ENCODE data around the gene ADGRA1.
"Not testable (repeated sequence)": the region's sequence is repeated elsewhere in the genome, so short reads cannot be mapped to it uniquely, and the experiment has no call there.

Gene ADGRA1

DNA sequence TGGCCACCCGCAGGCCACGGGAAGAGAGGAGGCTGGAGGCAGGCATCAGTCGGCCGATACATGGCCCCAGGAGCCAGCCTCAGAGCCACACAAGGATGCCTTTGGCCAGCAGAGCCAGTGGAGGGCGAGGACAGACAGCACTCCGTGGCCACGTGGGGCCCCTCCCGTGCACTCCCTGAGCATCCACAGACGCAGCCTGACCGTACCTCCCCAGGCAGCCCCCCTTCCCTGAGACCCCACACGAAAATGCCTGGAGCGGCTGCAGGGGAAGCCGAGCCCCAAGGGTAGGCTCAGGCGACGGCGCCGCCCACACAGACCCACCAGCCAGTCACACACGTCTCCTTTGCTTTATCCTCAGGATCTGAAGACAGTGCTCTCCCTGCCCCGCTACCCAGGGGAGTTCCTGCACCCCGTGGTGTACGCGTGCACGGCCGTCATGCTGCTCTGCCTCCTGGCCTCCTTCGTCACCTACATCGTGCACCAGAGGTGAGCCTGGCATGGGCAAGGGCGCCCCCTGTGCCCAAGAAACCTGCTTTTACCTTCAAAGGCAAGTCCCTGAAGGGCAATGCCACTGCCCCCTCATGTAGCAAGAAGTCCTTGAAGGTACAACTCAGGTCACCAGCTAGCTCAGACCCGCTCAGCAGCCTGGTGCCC, 9.0 kb downstream of the ADGRA1 start:
- no peak for DNase-seq (ENCODE audit: low spot score)

DNA sequence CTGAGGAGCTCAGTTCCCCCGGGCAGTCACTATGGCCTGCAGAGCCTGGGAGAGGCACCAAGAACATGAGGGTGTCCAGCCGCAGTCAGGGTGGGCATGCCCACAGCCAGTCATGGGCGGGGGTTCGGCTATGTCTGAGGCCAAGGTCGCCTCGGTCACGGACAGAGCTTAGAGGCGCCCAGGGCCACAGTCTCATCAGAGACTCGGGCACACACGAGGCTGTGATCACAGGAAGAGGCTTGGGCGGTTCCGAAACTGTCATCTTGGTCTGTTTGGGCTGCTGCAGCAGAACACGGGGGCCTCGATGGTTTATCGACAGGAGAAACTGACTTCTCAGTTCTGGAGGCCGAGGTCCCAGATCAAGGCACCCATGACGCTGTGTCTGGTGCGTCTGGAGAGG, 9.7 kb downstream of the ADGRA1 start:
- no peak for DNase-seq (ENCODE audit: low spot score)

DNA sequence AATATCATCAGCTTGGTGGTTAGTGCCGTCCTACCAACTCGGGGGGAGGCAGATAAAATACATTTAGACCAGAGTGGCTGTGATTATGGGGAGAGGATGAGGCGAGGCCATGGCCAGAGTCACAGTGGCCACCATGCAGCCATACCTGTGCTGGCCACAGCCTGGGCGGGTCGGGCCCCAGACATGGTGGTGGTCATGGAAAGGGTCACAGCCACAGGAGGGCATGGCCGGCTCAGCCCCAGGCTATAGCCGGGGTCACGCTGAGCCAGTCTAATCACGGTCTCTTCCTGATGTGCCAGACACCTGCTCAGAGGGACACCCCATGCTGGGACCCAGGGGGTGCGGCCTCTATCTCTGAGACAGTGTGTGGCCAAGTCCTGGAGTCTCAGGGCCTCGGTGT, 10.2 kb downstream of the ADGRA1 start:
- no peak for DNase-seq (ENCODE audit: low spot score)

DNA sequence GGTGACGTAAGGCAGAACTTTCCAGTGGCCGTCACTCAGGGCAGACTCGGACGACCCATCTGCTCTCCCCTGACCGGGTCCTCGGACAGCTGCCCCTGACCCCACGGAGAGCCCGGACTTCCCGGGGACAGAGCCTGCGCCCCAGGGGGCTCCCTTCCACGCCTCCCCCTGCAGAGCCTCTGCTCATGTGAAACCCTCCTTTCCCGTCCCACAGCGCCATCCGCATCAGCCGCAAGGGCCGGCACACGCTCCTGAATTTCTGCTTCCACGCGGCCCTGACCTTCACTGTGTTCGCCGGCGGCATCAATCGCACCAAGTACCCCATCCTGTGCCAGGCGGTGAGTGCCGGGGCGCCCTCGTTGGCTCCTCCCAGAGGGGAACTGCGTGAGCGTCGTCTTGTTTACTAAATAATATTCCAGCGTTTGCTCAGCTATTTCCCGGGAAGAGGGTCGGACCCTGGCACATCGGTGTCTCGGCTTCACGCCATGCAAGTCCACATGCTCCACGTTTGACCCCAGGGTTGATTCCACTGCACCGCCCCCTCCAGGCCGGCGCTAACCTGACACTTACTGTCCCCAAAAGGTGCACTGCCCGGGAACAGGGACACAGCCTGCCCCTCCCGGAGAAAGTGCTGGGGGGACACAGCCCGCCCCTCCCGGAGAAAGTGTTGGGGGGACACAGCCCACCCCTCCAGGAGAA, 10.9 kb downstream of the ADGRA1 start:
- no peak for DNase-seq (ENCODE audit: low spot score)

DNA sequence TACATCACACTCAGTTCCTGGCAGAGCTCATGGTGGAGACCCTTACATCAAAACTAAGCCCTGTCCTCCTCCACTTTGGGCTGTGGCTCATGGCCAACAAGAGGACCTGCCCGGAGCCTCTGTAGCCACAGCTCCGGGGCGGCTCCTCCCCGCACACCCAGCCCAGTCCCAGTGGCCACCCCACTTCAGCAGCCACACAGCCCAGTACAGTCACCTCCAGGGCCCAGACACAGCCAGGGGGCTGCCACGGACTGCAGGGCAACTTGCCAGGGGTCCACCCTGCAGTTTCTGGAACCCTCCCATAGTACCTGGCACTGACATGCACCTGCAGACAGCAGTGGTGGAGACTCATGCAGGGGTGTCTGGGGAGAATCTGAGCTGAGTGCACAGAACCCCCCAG, 11.8 kb downstream of the ADGRA1 start:
- no peak for DNase-seq (ENCODE audit: low spot score)

DNA sequence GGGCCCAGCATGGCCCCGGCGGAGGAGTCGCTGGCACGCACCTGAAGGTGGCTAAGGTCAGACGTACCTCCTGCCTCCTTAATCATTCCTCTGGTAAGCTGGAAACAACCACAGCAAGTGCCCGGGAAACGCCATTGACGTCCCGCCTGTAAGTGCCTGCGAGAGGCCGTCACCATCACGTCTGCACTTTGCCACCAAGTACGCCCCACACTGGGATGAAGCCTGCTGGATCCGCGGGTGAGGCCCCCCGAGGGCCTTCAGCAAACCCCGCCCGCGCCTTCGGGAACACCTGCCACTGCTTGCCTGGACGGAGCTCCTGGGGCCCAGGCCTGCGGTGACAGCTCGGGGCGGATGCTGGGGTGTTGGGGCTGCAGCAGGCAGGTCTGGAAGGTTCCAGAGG, 12.5 kb downstream of the ADGRA1 start:
- DNase-seq (ENCODE audit: low spot score), result no peak

DNA sequence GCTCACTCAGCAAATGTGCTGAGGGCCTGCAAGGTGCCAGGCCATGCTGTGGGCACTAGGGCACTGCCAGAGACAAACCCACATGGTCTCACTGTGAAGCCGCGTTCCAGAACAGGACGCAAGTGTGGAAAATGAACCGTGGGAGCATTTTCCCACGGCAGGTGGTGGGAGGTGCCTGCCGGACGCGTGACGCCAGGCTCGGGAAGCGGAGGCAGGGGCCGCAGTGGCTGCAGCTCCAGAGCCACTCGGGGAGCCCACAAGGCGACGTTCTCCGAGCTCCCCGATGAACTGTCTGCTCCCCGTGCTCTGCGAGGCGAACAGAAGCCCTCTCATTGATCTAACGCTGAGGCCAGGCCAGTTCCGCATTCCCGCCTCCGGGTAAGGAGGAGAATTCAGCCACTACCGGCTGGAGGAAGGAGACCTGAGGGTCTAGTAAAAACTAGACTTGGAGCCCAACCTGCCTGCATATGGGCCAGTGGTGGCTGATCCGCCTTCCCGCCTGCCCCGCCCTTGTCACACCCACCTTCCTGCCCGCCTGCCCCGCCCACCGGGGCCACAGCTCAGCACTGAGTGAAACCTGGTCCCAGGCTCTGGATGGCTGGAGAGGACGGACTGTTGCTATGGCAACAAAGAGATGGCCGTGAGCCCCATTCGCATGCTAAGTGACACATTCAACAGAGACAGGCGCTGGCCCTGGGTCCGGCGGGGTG, 13.1 kb downstream of the ADGRA1 start:
- DNase-seq (ENCODE audit: low spot score), result no peak

DNA sequence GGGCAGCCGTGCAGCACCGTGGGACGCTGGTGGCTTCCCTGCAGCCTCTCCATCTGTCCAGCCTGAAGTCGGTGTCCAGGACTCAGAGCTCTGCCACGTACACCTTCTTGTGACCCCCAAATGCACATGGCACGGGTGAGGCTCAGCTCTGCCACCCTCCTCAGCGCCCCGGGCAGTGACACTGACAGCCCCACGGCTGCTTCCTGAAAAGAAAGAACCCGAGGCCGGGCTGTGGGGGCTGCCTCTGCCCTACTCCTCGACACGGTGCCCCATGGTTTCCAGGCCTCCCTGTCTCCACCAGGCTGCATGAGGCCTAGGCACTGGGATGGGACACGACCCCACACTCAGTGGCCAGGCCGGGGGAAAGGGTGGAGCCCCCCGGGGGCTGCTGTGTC, 13.7 kb downstream of the ADGRA1 start:
- no peak for DNase-seq (ENCODE audit: low spot score)

DNA sequence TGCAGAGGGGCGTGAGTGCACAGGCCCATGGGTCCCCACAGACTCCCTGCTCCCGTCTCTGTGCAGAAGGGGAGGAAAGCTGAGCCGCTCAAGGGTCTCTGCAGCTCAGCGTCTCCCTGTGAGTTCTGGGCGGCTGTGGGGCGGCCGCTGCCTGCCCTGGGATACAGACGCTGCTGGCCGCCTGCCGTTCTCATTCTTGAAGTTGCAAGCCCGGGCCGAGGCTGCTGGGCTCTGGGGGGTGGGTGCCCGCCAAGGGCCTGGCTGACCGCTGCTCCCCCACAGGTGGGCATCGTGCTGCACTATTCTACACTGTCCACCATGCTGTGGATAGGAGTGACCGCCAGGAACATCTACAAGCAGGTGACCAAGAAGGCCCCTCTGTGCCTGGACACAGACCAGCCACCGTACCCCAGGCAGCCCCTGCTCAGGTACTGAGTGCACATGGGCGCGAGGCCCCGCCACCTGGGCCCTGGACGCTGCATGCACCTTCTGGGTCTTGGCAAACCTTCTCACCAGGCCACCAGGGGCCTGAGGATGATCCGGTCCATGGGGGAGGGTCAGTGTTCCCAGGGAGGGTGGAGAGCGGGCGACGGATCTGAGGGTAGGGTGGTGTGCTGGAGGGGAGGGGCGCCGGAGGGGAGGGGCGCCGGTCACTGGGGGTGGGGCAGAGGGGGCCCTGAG, 14.8 kb downstream of the ADGRA1 start:
- no peak for DNase-seq (ENCODE audit: low spot score)

DNA sequence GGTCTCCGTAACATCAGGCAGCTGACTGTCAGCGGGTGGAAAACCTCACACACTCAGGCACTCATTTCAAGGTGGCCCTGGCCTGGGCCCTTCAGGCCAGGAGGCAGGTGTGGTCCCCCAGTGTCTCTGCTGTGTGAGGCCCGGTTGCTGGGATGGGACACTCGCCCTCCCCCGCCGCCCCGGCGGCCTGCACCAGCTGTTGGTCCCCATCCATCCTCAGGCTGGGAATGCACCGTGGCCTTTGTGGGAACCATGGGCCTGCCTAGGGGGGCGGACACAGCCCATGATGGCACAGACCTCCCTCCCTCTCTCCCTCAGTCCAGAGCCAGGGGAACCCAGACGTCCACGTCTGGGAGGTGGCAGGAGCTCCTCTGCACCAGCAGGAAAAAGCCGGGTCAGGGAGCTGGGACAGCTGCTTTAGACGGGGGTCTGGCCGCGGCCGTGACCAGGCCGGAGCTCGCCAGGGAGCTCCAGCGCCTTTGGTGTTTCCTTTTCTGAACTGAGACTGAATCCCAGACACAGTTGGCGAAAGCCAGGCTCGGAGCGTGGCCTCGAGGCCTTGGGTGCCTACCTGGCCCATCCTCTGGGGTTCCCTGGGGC, 15.7 kb downstream of the ADGRA1 start:
- no peak for DNase-seq (ENCODE audit: low spot score)

DNA sequence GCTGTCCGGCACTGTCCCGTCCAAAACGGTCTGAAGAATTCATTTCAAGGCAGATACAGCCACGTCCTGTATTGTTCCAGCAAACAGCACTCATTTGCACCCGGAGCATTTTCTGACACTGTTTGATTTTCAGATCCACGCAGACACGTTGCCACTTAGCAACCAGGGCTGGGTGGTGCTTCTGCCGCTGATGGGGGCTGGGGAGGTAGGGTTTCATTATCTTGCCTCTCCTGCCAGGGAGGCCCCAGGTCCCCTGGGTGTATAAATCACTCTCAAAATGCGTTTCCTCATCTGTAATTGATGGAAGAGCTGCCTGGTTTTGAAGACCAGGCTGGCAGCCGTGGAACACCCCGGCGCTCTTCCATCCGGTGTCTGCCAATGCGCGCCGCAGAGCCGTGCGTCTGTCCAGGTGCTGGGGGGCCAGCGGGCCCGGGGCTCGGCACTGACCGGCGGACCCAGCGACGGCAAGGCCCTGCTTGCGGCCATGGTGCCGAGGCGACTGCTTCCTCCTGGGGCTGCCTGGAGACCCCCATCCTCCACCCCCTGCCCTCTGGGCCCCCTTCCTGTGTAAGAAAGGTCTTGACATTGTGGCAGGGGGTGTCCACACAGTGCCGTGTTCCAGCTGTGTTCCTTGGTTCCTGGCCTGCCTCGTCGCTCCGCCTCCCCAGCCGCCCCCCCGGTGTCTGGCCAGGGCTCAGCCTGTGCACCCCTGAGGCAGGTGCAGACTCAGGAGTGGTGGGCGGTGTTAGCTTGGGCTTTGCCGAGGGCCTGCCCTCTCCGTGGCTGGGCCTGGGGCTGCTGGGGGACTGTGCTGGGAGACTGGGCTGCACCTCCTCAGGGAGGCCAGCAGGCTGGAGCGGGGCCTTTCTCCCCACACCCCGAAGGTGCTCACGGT, 16.6 kb downstream of the ADGRA1 start:
- DNase-seq (ENCODE audit: low spot score), result no peak

DNA sequence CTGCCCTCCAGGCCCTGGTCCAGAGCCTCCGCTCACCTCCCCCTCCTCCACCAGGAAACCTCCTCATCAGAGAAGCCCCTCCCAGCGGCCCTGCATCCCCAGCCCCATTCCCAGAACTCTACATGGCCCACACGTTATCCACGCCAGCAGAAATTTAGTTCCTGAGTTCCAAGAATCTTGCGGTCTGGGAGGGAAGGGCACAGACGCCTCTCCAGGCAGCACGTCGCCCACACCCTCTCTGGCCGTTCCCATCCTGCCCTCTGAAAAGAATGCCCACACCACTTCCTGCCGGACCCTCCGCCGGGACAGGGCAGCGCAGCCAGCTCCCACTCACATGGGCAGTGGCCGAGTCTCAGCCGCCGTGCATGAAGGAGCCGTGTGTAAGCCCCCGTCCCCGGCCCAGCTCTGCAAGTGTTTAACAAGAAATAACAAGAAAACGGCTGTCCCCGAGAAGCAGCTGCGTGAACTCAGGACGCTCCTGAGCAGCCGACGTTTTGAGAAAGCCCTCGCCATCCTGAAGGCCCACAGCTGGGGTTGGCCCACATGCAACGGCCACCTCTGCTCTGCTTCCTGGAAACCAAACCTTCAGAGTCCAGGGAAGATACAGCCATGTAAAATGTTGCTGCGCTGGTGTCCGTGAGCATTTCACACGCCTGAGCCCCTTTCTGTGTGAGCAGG, 17.4 kb downstream of the ADGRA1 start:
- DNase-seq (ENCODE audit: low spot score), result no peak

DNA sequence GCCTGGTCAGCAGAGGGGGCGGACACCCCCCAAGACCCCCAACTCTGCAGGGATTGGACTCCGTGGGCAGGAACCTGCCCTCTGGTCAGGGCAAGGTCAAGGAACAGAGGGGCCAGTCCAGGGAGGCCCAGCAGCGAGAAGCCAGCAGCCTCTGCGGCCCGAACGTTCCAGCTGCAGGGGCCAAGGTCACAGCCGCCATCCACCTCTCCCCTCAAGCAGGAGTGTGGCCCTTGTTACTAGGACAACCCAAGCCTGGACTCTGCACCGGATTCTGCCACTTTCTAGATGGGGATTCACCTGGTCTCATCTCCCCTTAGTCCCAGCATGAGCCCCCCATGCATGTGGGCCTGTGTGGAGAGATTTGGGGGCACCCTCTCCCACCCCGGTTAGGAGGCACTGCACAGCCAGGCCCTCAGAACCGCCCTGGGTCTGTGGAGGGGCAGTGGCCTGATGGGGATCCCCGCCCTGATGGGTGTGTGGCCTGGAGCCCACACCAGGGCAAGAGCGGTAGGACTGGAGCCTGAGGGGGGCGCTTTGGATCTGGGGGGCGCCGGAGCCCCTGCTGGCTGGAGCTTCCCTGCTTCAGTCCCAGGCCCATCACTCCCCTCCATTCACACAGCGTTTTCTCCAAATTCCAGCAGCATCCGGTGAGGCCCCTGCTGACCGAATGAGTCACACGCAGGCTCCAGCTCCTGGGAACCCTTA, 18.1 kb downstream of the ADGRA1 start:
- DNase-seq (ENCODE audit: low spot score), result no peak

DNA sequence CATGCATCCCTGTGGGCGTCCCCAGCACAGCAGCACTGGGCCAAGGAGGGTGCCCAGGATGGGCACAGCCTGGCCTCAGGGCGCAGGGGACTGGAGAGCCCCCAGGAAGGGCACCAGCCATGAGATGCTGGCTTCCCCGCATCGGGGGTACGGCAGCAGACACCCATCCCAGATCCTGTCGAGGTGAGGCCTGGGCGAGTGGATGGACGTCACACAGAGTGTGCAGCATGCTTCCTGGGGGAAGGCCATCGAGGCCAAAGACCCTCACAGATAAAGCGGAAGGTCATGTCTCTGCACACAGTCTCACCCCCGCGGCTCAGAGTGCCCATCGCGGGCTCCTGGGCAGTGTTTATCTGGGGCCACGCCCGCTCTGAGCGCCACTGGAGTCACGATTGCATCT, 18.8 kb downstream of the ADGRA1 start:
- no peak for DNase-seq (ENCODE audit: low spot score)

DNA sequence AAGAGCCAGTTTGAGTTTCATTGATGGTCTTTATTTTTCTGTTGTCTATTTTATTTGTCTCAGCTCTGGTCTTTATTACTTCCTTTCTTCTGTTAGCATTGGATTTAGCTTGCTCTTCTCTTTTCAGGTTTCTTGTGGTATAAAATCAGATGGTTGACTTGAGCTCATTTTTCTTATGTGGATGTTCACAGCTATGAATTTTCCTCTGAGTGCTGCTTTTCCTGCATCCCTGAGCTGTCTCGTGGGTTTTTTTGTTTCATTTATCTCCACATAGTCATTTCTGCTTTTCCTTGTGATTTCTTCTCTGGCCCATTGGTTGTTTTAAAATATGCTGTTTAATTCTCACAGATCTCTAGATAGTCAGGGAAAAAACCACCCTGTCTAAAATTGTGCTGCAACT, 19.7 kb downstream of the ADGRA1 start:
- no peak for DNase-seq (ENCODE audit: low spot score)

DNA sequence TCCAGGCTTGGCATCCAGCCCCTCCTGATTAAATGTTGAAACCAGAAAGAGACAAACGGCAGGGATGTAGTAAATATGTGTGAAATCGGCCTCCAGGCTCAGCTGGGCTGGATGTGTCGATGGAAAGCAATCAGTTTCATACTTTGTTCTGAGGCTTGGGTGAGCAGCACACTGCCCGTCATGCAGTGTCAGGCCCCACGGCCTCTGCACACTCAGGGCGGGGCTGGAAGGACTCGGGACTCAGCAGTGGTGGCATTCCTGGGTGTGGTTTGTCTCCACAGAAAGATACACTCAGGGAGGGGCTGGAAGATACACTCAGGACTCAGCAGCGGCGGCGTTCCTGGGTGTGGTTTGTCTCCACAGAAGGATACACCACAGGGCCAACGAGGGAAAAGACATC, 22.0 kb downstream of the ADGRA1 start:
- DNase-seq (ENCODE audit: low spot score), result no peak

DNA sequence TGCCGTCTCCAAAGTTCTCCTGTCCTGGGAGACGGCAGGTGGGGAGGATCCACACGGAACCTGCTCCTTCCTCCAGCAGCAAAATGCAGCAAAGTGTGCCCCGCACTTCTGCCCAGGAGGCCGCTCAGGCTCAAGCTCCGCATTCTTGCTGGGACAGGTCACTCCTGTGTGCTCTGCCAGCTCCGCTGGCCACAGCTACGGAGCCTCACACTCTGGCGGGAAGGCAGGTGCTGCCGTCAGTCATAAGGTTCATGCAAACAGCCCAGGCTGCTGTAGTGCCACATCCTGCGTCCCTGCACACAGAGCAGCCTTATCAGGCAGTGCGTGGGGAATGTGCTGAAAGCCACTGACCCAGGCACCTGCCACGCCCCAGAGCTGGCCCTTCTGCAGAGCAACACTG, 22.4 kb downstream of the ADGRA1 start:
- DNase-seq (ENCODE audit: low spot score), result no peak

DNA sequence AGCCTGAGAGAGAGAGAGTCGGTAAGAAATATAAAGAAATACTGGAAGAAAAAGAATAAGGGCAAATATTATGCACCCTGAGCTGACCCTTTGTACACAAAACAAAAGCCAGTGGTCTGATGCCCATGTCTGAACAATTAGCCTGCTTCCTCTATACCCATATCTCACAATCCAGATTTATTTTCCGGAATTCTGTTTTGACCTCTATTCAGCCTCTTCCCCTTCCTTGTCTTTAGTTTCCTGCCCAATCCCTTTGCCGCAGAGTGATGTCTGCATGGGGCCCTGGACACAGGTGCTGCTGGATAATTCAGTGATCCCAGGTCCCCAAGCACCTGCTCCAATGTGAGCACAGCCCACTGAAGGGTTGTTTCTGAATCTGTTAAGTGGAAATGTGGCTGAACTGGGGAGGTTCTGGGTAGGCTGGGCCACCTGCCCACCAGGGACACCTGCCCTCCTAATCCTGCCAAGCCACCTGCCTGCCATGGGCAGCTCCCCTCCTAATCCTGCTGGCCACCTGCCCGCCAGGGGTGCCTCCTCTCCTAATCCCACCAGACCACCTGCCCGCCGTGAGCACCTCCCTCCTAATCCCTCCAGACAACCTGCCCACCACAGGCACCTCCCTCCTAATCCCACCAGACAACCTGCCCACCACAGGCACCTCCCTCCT, 23.0 kb downstream of the ADGRA1 start:
- no peak for DNase-seq (ENCODE audit: low spot score)

DNA sequence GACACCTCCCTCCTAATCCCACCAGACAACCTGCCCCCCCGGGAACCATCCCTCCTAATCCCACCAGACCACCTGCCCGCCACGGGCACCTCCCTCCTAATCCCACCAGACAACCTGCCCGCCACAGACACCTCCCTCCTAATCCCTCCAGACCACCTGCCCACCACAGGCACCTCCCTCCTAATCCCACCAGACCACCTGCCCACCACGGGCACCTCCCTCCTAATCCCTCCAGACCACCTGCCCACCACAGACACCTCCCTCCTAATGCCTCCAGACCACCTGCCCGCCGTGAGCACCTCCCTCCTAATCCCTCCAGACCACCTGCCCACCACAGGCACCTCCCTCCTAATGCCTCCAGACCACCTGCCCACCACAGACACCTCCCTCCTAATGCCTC, 23.9 kb downstream of the ADGRA1 start:
- not testable (repeated sequence) for DNase-seq (ENCODE audit: low spot score)
